Measurements from ENCODE around the gene ATXN7L2. TPM values are rescaled to one million over a fixed set of nuclear protein-coding genes. Genes with fewer than 3 reads are reported as not detected.

Gene ATXN7L2
- total and polyA plus RNA-seq, 3 donors from 2014 or later = 28.7 to 55.2 (median 40.9) TPM

DNA sequence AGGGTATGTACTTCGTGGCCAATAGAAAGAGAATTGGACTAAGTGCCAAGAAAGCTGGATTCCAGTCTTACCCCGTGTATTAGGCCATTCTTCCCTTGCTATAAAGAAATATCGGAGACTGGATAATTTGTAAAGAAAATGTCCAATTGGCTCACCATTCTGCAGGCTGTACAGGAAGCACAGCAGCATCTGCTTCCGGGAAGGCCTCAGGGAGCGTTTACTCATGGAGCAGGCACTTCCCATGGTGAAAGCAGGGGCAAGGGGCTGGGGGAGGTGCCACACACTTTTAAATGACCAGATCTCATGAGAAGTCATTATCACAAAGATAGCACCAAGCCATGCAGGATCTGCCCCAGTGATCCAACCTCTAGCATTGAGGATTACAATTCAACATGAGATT is 33.6 kb downstream of the ATXN7L2 start:
- H3K36me3 ChIP-seq (ENCODE audit: low read depth, missing control alignments) = no peaks in the 10 kb centered on the region
- no peak overlapping the region for H3K4me3 ChIP-seq
- no peak overlapping the region for H3K27ac ChIP-seq
- TF ChIP-seq, protein P1, sequence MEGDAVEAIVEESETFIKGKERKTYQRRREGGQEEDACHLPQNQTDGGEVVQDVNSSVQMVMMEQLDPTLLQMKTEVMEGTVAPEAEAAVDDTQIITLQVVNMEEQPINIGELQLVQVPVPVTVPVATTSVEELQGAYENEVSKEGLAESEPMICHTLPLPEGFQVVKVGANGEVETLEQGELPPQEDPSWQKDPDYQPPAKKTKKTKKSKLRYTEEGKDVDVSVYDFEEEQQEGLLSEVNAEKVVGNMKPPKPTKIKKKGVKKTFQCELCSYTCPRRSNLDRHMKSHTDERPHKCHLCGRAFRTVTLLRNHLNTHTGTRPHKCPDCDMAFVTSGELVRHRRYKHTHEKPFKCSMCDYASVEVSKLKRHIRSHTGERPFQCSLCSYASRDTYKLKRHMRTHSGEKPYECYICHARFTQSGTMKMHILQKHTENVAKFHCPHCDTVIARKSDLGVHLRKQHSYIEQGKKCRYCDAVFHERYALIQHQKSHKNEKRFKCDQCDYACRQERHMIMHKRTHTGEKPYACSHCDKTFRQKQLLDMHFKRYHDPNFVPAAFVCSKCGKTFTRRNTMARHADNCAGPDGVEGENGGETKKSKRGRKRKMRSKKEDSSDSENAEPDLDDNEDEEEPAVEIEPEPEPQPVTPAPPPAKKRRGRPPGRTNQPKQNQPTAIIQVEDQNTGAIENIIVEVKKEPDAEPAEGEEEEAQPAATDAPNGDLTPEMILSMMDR (IDR thresholded peaks at IDR 0.05) = no peak
- TF ChIP-seq POLR2A (IDR thresholded peaks at IDR 0.05) = no peak
- H3K9me3 ChIP-seq = no peaks in the 10 kb centered on the region
- H3K27me3 ChIP-seq = no peaks in the 10 kb centered on the region
- DNase-seq = no peak
- intact Hi-C loops (cut with DNase I; ENCODE audit: low total_unique reads) = no loop called here
- peaks cover 12% of the 10 kb centered on the region for H3K4me1 ChIP-seq
- WGBS, 2 donors = 93 to 96% methylated on average over 5 of the region's 5 CpGs

DNA sequence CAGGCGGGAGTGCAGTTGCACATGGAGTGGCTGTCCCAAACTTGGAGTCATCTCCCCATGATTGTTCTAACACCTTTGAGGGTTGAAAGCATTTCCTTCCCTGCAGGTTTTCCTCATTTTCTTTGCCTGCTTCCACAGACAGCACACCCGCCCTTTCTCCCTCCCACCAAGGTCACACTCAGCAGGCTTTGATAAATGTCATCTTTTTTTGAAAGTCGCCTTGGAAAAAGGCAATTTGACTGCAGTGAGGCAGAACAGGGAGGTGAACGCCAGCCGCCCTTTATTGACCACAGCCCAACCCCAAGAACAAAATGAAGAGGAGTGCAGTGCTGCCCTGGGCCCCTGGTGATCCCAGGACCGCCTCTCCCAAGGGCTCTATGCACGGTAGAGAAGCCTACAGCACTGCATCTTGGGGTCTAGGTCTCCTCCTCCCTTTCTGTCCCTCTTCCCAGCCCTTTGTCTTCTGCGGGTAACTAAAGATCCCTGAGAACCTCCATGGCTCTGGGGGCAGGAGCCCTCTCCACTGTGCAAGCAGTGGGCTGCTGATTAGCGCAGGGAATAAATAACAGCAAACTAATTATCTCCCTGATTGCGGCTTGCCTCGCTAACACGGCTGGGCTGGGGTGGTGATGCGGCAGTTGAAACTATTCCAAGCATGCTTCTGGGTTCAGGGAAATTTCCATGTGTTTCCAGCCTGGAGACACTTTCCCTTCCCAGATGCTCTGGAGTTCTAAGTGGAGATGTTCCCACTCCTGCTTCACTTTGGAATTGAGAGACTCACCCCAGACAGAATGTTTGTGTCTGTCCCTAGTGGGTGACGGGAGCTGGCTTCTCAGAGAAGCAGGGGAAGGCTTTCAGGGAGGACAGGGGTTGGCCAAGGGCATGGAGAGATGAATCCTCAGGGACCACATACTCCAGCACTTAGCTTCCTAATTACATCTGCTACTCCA is 37.6 kb downstream of the ATXN7L2 start:
- Histone ChIP-seq H3K9me3 (no peaks in the 10 kb centered on the region), H3K27me3 (no peaks in the 10 kb centered on the region), H3K4me3 (no peak overlapping the region), H3K4me1 (peaks cover 12% of the 10 kb centered on the region), H3K27ac (no peak overlapping the region), H3K36me3 (ENCODE audit: low read depth, missing control alignments) (no peaks in the 10 kb centered on the region)
- WGBS, 2 donors = 44 to 52% methylated on average over 8 to 14 of the region's 14 CpGs
- intact Hi-C loops (cut with DNase I; ENCODE audit: low total_unique reads) = no loop called here
- TF ChIP-seq, protein P1 (IDR thresholded peaks at IDR 0.05) = no peak
- TF ChIP-seq POLR2A (IDR thresholded peaks at IDR 0.05) = no peak
- no peak for DNase-seq

DNA sequence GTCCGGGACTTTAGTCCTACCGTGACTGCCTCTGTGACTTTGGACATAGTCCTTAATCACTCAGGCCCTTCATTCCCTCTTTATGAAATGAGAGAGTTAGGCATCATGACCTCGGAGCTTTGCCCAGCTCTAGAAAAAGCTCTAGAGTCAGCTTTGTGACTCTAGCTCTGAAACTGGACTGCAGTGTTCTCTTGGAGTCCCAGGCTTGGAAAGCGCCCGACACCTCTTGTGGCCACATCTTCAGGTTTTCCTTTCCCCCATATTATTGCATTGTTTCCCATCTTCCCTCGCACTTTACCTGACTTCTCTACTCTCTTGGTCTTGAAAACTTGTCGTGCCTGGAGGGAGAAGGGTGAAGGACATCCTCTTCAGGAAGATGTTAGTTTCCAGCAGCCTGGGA is 38.3 kb downstream of the ATXN7L2 start:
- Histone ChIP-seq H3K27ac (no peak overlapping the region), H3K9me3 (no peaks in the 10 kb centered on the region), H3K36me3 (ENCODE audit: low read depth, missing control alignments) (no peaks in the 10 kb centered on the region), H3K4me1 (peaks cover 12% of the 10 kb centered on the region), H3K27me3 (no peaks in the 10 kb centered on the region), H3K4me3 (no peak overlapping the region)
- intact Hi-C loops (cut with DNase I; ENCODE audit: low total_unique reads) = no loop called here
- WGBS, 2 donors = 77 to 83% methylated on average over 7 of the region's 7 CpGs
- DNase-seq = no peak
- no peak for TF ChIP-seq POLR2A (IDR thresholded peaks at IDR 0.05)
- TF ChIP-seq, protein P1 (IDR thresholded peaks at IDR 0.05) = no peak

DNA sequence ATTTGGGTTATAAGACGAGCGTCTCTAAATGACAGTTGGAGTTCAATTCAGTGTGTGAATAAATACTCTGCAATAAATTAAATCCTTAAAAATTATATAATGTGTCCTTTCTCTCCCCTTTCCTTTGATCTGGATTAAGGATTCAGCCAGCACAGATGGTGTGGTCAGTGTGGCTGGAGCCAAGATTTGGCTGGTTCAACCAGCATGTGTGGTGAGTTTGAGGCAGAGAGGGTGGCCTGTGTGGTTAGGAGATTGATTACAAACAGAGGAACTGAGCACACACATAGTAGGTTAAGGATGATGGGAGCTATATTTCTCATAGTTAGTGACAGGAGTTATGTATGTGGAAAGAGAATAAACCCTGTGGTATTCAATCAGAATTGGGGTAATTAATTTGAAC is 40.0 kb downstream of the ATXN7L2 start:
- Histone ChIP-seq H3K36me3 (ENCODE audit: low read depth, missing control alignments) (no peaks in the 10 kb centered on the region), H3K9me3 (no peaks in the 10 kb centered on the region), H3K27ac (no peak overlapping the region), H3K27me3 (no peaks in the 10 kb centered on the region), H3K4me1 (peaks cover 12% of the 10 kb centered on the region), H3K4me3 (no peak overlapping the region)
- WGBS, 2 donors = 90% methylated on average over 2 of the region's 2 CpGs
- TF ChIP-seq, protein P1 (IDR thresholded peaks at IDR 0.05) = no peak
- TF ChIP-seq POLR2A (IDR thresholded peaks at IDR 0.05) = no peak
- no peak for DNase-seq
- intact Hi-C loops (cut with DNase I; ENCODE audit: low total_unique reads) = no loop called here
